Suprapubic skin (tissue), 3 donors: ENCODE measurements around the gene GALNT12.

ENCODE experiments used
- CTCF ChIP-seq, 2 donors: fragments of 200-600 bp in 1 of 2; fragments of 450-650 bp in 1 of 2; sonication (generic) in 1 of 2; IDR thresholded peaks; one replicate each; pipeline ENCODE4 v1.5.1; 2016 to 2019; ENCODE audit warnings: antibody characterized with exemption in 2 of 2, mild to moderate bottlenecking in 1 of 2, moderate library complexity in 1 of 2
- POLR2AphosphoS5 ChIP-seq, 3 donors: sonication (generic); formaldehyde crosslinking; IDR thresholded peaks; one replicate each; pipeline ENCODE4 v1.6.1; 2017; ENCODE audit warnings: antibody characterized with exemption in 3 of 3

- TF ChIP-seq CTCF (IDR thresholded peaks at IDR 0.05) = peak; percentile 33 to 52
- no peak for TF ChIP-seq POLR2AphosphoS5 (IDR thresholded peaks at IDR 0.05)
Measured at GRCh38 chr9:98796364-98797101, 10.9 kb upstream of the GALNT12 start, which contains the start of gene ANKS6.
